Keratinocyte (primary cell): Measurements from ENCODE around the gene OPALIN. TPM values are rescaled to one million over a fixed set of nuclear protein-coding genes. Genes with fewer than 3 reads are reported as not detected.

Source experiments
- DNase-seq: peaks from one replicate; pipeline ENCODE4 v3.0.0-alpha.2; 2011; ENCODE audit warnings: low read depth, missing footprints, low spot score
- FAIRE-seq: peaks from 2 replicates; lab custom pipeline; 2011; peaks lifted over from hg19 to GRCh38; lab: Jason Lieb, UNC
- H2AFZ ChIP-seq: 2 replicates; pipeline ENCODE4 v1.6.0; 2012; ENCODE audit warnings: low read length, control low read depth, inconsistent platforms; ENCODE audit not compliant: control insufficient read depth
- H3K27ac ChIP-seq: 2 replicates; pipeline ENCODE4 v1.5.1; 2011; ENCODE audit warnings: low read length; ENCODE audit not compliant: control insufficient read depth, insufficient read depth
- H3K27me3 ChIP-seq: 3 replicates; pipeline ENCODE4 v1.6.0; 2011; ENCODE audit warnings: low read length; ENCODE audit not compliant: control insufficient read depth, insufficient read depth; ENCODE audit errors: extremely low read depth
- H3K36me3 ChIP-seq, 2 experiments: 2 replicates in 1 of 2; 3 replicates in 1 of 2; pipeline ENCODE4 v1.5.1; 2011; ENCODE audit warnings: low read length in 2 of 2, mild to moderate bottlenecking in 1 of 2; ENCODE audit not compliant: control insufficient read depth in 2 of 2, insufficient read depth in 2 of 2; ENCODE audit errors: extremely low read depth in 1 of 2
- H3K4me1 ChIP-seq: 3 replicates; pipeline ENCODE4 v1.5.1; 2011; ENCODE audit warnings: low read length; ENCODE audit not compliant: control insufficient read depth, insufficient read depth; ENCODE audit errors: extremely low read depth
- H3K4me2 ChIP-seq: 3 replicates; pipeline ENCODE4 v1.6.0; 2011; ENCODE audit warnings: low read depth, low read length; ENCODE audit not compliant: control insufficient read depth, insufficient read depth; ENCODE audit errors: extremely low read depth
- H3K4me3 ChIP-seq, 3 experiments: fragments of 200-600 bp in 1 of 3; sonication (generic) in 1 of 3; 2 replicates in 2 of 3; 3 replicates in 1 of 3; pipeline ENCODE4 v1.5.1; 2011 to 2016; ENCODE audit warnings: low read length in 3 of 3, mild to moderate bottlenecking in 3 of 3, control low read depth in 2 of 3, inconsistent platforms in 1 of 3, low read depth in 1 of 3, mixed read lengths in 1 of 3, mixed run types in 1 of 3, moderate library complexity in 1 of 3; ENCODE audit not compliant: control insufficient read depth in 2 of 3, insufficient read depth in 2 of 3; ENCODE audit errors: extremely low read depth in 1 of 3
- H3K79me2 ChIP-seq: 2 replicates; pipeline ENCODE4 v1.6.0; 2012; ENCODE audit warnings: low read length; ENCODE audit not compliant: control insufficient read depth, insufficient read depth
- H3K9ac ChIP-seq: 3 replicates; pipeline ENCODE4 v1.6.0; 2011; ENCODE audit warnings: low read length; ENCODE audit not compliant: control insufficient read depth, insufficient read depth; ENCODE audit errors: extremely low read depth
- H3K9me1 ChIP-seq: 3 replicates; pipeline ENCODE4 v1.6.0; 2011; ENCODE audit warnings: low read length; ENCODE audit not compliant: control insufficient read depth, insufficient read depth; ENCODE audit errors: extremely low read depth
- H3K9me3 ChIP-seq: 2 replicates; pipeline ENCODE4 v1.5.1; 2012; ENCODE audit warnings: low read depth, low read length; ENCODE audit not compliant: control insufficient read depth
- H4K20me1 ChIP-seq: 3 replicates; pipeline ENCODE4 v1.6.0; 2011; ENCODE audit warnings: low read length; ENCODE audit not compliant: control insufficient read depth, insufficient read depth; ENCODE audit errors: extremely low read depth
- CTCF ChIP-seq, 3 experiments: IDR thresholded peaks in 1 of 3; conservative IDR thresholded peaks in 1 of 3; optimal IDR thresholded peaks in 1 of 3; 2 replicates in 2 of 3; 3 replicates in 1 of 3; pipeline versions ENCODE3 to v1.5.1; 2011; ENCODE audit warnings: low read length in 3 of 3, mild to moderate bottlenecking in 3 of 3, moderate library complexity in 2 of 3, control low read depth in 1 of 3, inconsistent platforms in 1 of 3; ENCODE audit not compliant: insufficient read depth in 2 of 3; ENCODE audit errors: extremely low read depth in 1 of 3
- EZH2 ChIP-seq: IDR thresholded peaks from one replicate; pipeline ENCODE4 v1.6.1; 2012; ENCODE audit warnings: inconsistent platforms, mild to moderate bottlenecking, low read length, moderate library complexity
- dilution Hi-C: fragments of 300-500 bp; cut with MboI; formaldehyde crosslinking; loops from one replicate; pipeline ENCODE4 v1.7.0; 2020; ENCODE audit warnings: low sequenced_read_pairs; ENCODE audit not compliant: extremely low pct_ligation_motif_present
- polyA plus RNA-seq, 5 experiments: library from polyadenylated mRNA; depleted of rRNA in 3 of 5; stranded (reverse) in 3 of 5; stranded (forward) in 1 of 5; unstranded in 1 of 5; fragments of >200 nt; gene quantifications; 1 replicate in 1 of 5; 2 replicates in 3 of 5; 3 replicates in 1 of 5; pipeline versions ENCODE4 v1.2.1 to v1.2.3, GENCODE V29; 2011 to 2012; ENCODE audit warnings: missing spikeins in 2 of 5, low read depth in 1 of 5, low replicate concordance in 1 of 5

Gene OPALIN
- polyA plus RNA-seq, 1 donor (not counting 4 experiments of a cell fraction or from before 2014, with no cell fraction given) = not detected

GRCh38 chr10:96402417-96403305, 43.9 kb upstream of the OPALIN start:
- no peak for DNase-seq

DNA sequence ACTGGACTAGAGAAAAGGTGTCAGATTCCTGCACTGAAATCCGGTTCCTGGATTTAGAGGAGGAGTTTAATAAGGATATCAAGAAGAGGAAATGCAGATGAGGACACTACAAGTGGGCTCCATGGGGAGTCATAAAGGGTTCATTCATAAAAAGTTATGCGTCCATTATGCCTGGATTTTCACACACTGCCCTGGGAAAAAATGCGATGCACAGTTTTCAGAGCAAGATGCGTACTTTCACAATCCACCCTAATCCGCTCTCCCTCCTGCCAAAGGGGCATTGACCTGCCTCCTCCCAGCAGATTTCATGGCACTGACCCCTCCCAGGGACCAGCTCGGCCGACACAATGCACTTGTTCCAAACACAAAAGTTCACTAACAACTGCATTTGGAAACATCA, 42.2 kb upstream of the OPALIN start:
- dilution Hi-C loops = no loop called here
- Histone ChIP-seq H3K9ac (no peak overlapping the region), H3K4me1 (no peaks in the 10 kb centered on the region), H3K9me1 (no peaks in the 10 kb centered on the region), H3K36me3 (no peaks in the 10 kb centered on the region), H3K79me2 (no peaks in the 10 kb centered on the region), H3K4me3 (no peak overlapping the region), H4K20me1 (no peaks in the 10 kb centered on the region), H3K9me3 (no peaks in the 10 kb centered on the region), H3K27me3 (peaks cover 29% of the 10 kb centered on the region), H2AFZ (no peak overlapping the region), H3K4me2 (no peak overlapping the region), H3K27ac (no peak overlapping the region)
- DNase-seq (no peak), FAIRE-seq (no peak)
- TF ChIP-seq EZH2 (no peak), CTCF (optimal IDR thresholded peaks at IDR 0.05 in 1 of 3, IDR thresholded peaks at IDR 0.05 in 1 of 3, conservative IDR thresholded peaks at IDR 0.05 in 1 of 3; ENCODE audit: extremely low read depth in 1 of 3, insufficient read depth in 2 of 3, low read length in 3 of 3) (no peak)

More at GRCh38 chr10:96402417-96403305, 43.9 kb upstream of the OPALIN start:
- dilution Hi-C loops = no loop called here
- TF ChIP-seq CTCF (optimal IDR thresholded peaks at IDR 0.05 in 1 of 3, IDR thresholded peaks at IDR 0.05 in 1 of 3, conservative IDR thresholded peaks at IDR 0.05 in 1 of 3; ENCODE audit: extremely low read depth in 1 of 3, insufficient read depth in 2 of 3, low read length in 3 of 3) (no peak), EZH2 (no peak)
- H3K9ac ChIP-seq = no peak overlapping the region
- no peak overlapping the region for H2AFZ ChIP-seq
- H3K4me3 ChIP-seq = no peak overlapping the region
- FAIRE-seq = no peak
- H3K27me3 ChIP-seq = peaks cover 20% of the 10 kb centered on the region
- no peak overlapping the region for H3K27ac ChIP-seq
- no peaks in the 10 kb centered on the region for H3K9me1 ChIP-seq
- no peaks in the 10 kb centered on the region for H3K4me1 ChIP-seq
- H4K20me1 ChIP-seq = no peaks in the 10 kb centered on the region
- H3K4me2 ChIP-seq = no peak overlapping the region
- H3K36me3 ChIP-seq = no peaks in the 10 kb centered on the region
- no peaks in the 10 kb centered on the region for H3K79me2 ChIP-seq
- H3K9me3 ChIP-seq = no peaks in the 10 kb centered on the region
